Esophagus squamous epithelium (tissue), 4 donors: ENCODE results near the gene DMTF1.

ENCODE experiments used
- CTCF ChIP-seq, 6 experiments: fragments of 450-650 bp in 4 of 6; fragments of 200-600 bp in 2 of 6; sonication (generic) in 2 of 6; IDR thresholded peaks; one replicate each; pipeline ENCODE4 v1.5.1; 2016 to 2019; ENCODE audit warnings: antibody characterized with exemption in 6 of 6, mild to moderate bottlenecking in 4 of 6, moderate library complexity in 4 of 6
- POLR2A ChIP-seq, 4 donors: fragments of 450-650 bp; IDR thresholded peaks; one replicate each; pipeline ENCODE4 v1.6.1; 2017; ENCODE audit warnings: antibody characterized with exemption in 4 of 4, mild to moderate bottlenecking in 4 of 4, moderate library complexity in 3 of 4

GRCh38 chr7:87217983-87218653, 65.9 kb downstream of the DMTF1 start:
- TF ChIP-seq CTCF (IDR thresholded peaks at IDR 0.05) (no peak), POLR2A (IDR thresholded peaks at IDR 0.05) (no peak)
